Fibroblast of lung (primary cell): ENCODE measurements around the gene HDAC4. TPM values are rescaled to one million over a fixed set of nuclear protein-coding genes. Genes with fewer than 3 reads are reported as not detected.

ENCODE experiments used
- DNase-seq, 2 donors: peaks; one replicate each; pipeline versions ENCODE4 v3.0.0 to v3.0.0-alpha.2; 2010; ENCODE audit warnings: low read depth in 2 of 2
- H2AFZ ChIP-seq: 2 replicates; pipeline ENCODE4 v1.5.1; 2012; ENCODE audit warnings: low read length, control low read depth, inconsistent platforms
- H3K27ac ChIP-seq: 2 replicates; pipeline ENCODE4 v1.5.1; 2011; ENCODE audit warnings: low read length, control low read depth; ENCODE audit not compliant: insufficient read depth
- H3K27me3 ChIP-seq: 2 replicates; pipeline ENCODE4 v1.5.1; 2011; ENCODE audit warnings: mild to moderate bottlenecking, low read length; ENCODE audit not compliant: control insufficient read depth, insufficient read depth
- H3K36me3 ChIP-seq: 2 replicates; pipeline ENCODE4 v1.5.1; 2011; ENCODE audit warnings: low read length; ENCODE audit not compliant: control insufficient read depth, insufficient read depth
- H3K4me1 ChIP-seq: 2 replicates; pipeline ENCODE4 v1.5.1; 2011; ENCODE audit warnings: low read length; ENCODE audit not compliant: control insufficient read depth, insufficient read depth; ENCODE audit errors: extremely low read depth
- H3K4me2 ChIP-seq: 2 replicates; pipeline ENCODE4 v1.5.1; 2011; ENCODE audit warnings: low read length, control low read depth; ENCODE audit not compliant: insufficient read depth; ENCODE audit errors: extremely low read depth
- H3K4me3 ChIP-seq, 4 experiments: fragments of 200-600 bp in 1 of 4; sonication (generic) in 1 of 4; replicated peaks in 1 of 4; 2 replicates each; pipeline ENCODE4 v1.5.1; 2011 to 2016; ENCODE audit warnings: low read length in 4 of 4, low read depth in 3 of 4, mild to moderate bottlenecking in 3 of 4, control low read depth in 2 of 4, inconsistent platforms in 1 of 4, mixed read lengths in 1 of 4; ENCODE audit not compliant: insufficient read depth in 1 of 4; ENCODE audit errors: control extremely low read depth in 1 of 4
- H3K79me2 ChIP-seq: 2 replicates; pipeline ENCODE4 v1.5.1; 2012; ENCODE audit warnings: mild to moderate bottlenecking, low read length, inconsistent platforms; ENCODE audit not compliant: control insufficient read depth, insufficient read depth
- H3K9ac ChIP-seq: 2 replicates; pipeline ENCODE4 v1.5.1; 2011; ENCODE audit warnings: mild to moderate bottlenecking, low read length, control low read depth; ENCODE audit not compliant: insufficient read depth
- H3K9me3 ChIP-seq: 2 replicates; pipeline ENCODE4 v1.5.1; 2012; ENCODE audit warnings: low read depth, low read length; ENCODE audit not compliant: control insufficient read depth, insufficient read depth
- H4K20me1 ChIP-seq: 2 replicates; pipeline ENCODE4 v1.5.1; 2011; ENCODE audit warnings: low read length; ENCODE audit not compliant: control insufficient read depth, insufficient read depth; ENCODE audit errors: extremely low read depth
- CTCF ChIP-seq, 2 donors: IDR thresholded peaks in 1 of 2; conservative IDR thresholded peaks in 1 of 2; 1 replicate in 1 of 2; 2 replicates in 1 of 2; pipeline ENCODE4 v1.5.1; 2011 to 2012; ENCODE audit warnings: low read length in 2 of 2, control low read depth in 1 of 2, inconsistent platforms in 1 of 2, low read depth in 1 of 2, mild to moderate bottlenecking in 1 of 2
- EZH2 ChIP-seq: IDR thresholded peaks from 2 replicates; pipeline ENCODE4 v1.5.1; 2012; ENCODE audit warnings: low read length, control low read depth, mild to moderate bottlenecking; ENCODE audit errors: missing control alignments
- polyA plus RNA-seq, 2 donors: library from polyadenylated mRNA; depleted of rRNA in 1 of 2; stranded (reverse) in 1 of 2; unstranded in 1 of 2; fragments of >200 nt; gene quantifications; 2 replicates each; pipeline ENCODE4 v1.2.1, GENCODE V29; 2011 to 2012; ENCODE audit warnings: missing spikeins in 1 of 2
- total RNA-seq: library from RNA; depleted of rRNA; stranded (reverse); fragments of >200 nt; gene quantifications from 2 replicates; pipeline ENCODE4 v1.2.1, GENCODE V29; 2014

The HDAC4 gene
- total and polyA plus RNA-seq, 2 donors (not counting 1 experiment from before 2014, with no cell fraction given): 7.4 to 19.8 TPM

- Histone ChIP-seq H3K9ac (no peak overlapping the region), H3K4me2 (no peak overlapping the region)
Measured at GRCh38 chr2:239224199-239224570, 176.6 kb downstream of the HDAC4 start.

GRCh38 chr2:239223310-239224198 lies 177.3 kb downstream of the HDAC4 start:
- H3K4me1 ChIP-seq: peaks cover 37% of the 10 kb centered on the region
- H3K79me2 ChIP-seq: peaks cover 5% of the 10 kb centered on the region
- H3K27me3 ChIP-seq: no peaks in the 10 kb centered on the region
- no peak overlapping the region for H2AFZ ChIP-seq
- H4K20me1 ChIP-seq: no peaks in the 10 kb centered on the region
- peak overlapping the region in 2 of 4 experiments; percentile 7 to 14 for H3K4me3 ChIP-seq
- TF ChIP-seq CTCF (conservative IDR thresholded peaks at IDR 0.05 in 1 of 2, IDR thresholded peaks at IDR 0.05 in 1 of 2; ENCODE audit: low read depth in 1 of 2, low read length in 2 of 2) (no peak), EZH2 (no peak)
- peak; percentile 56 to 85 for DNase-seq
- H3K27ac ChIP-seq: peak overlapping the region; percentile 82
- H3K9ac ChIP-seq: no peak overlapping the region
- no peaks in the 10 kb centered on the region for H3K9me3 ChIP-seq
- H3K36me3 ChIP-seq: no peaks in the 10 kb centered on the region
- H3K4me2 ChIP-seq: peak overlapping the region; percentile 89

More at GRCh38 chr2:239224199-239224570, 176.6 kb downstream of the HDAC4 start:
- no peaks in the 10 kb centered on the region for H4K20me1 ChIP-seq
- H3K4me1 ChIP-seq: peaks cover 37% of the 10 kb centered on the region
- H3K4me3 ChIP-seq: no peak overlapping the region
- no peaks in the 10 kb centered on the region for H3K27me3 ChIP-seq
- DNase-seq: no peak
- no peaks in the 10 kb centered on the region for H3K36me3 ChIP-seq
- TF ChIP-seq EZH2 (no peak), CTCF (conservative IDR thresholded peaks at IDR 0.05 in 1 of 2, IDR thresholded peaks at IDR 0.05 in 1 of 2; ENCODE audit: low read depth in 1 of 2, low read length in 2 of 2) (no peak)
- no peak overlapping the region for H2AFZ ChIP-seq
- peaks cover 5% of the 10 kb centered on the region for H3K79me2 ChIP-seq
- no peaks in the 10 kb centered on the region for H3K9me3 ChIP-seq
- H3K27ac ChIP-seq: peak overlapping the region; percentile 82

- peak overlapping the region; percentile 82 for H3K27ac ChIP-seq
- peak overlapping the region; percentile 94 for H3K4me2 ChIP-seq
- peak in 1 of 2 donors; percentile 66 for DNase-seq
- peaks cover 33% of the 10 kb centered on the region for H3K4me1 ChIP-seq
- no peaks in the 10 kb centered on the region for H4K20me1 ChIP-seq
- peak overlapping the region in 1 of 4 experiments; percentile 50 for H3K4me3 ChIP-seq
- peaks cover 5% of the 10 kb centered on the region for H3K79me2 ChIP-seq
- H3K36me3 ChIP-seq: no peaks in the 10 kb centered on the region
- H3K27me3 ChIP-seq: no peaks in the 10 kb centered on the region
- H3K9ac ChIP-seq: no peak overlapping the region
- no peak for TF ChIP-seq CTCF (conservative IDR thresholded peaks at IDR 0.05 in 1 of 2, IDR thresholded peaks at IDR 0.05 in 1 of 2; ENCODE audit: low read depth in 1 of 2, low read length in 2 of 2)
- TF ChIP-seq EZH2: no peak
- H2AFZ ChIP-seq: no peak overlapping the region
- H3K9me3 ChIP-seq: no peaks in the 10 kb centered on the region
Measured at GRCh38 chr2:239222706-239223309, 178.0 kb downstream of the HDAC4 start.
